GM19328 (cell line): Measurements from ENCODE around the gene GNAO1.

Experiments used
- ATAC-seq: cut with Tn5 transposase; IDR thresholded peaks from one replicate; pipeline ENCODE4 v1.9.1; 2021; ENCODE audit warnings: mild to moderate bottlenecking, moderate library complexity; ENCODE audit not compliant: unreplicated experiment

Gene GNAO1

GRCh38 chr16:56263711-56264608 is 72.7 kb downstream of the GNAO1 start:
- no peak for ATAC-seq

GRCh38 chr16:56264609-56264972 is 73.3 kb downstream of the GNAO1 start:
- ATAC-seq = no peak

GRCh38 chr16:56265184-56265583 is 73.9 kb downstream of the GNAO1 start:
- ATAC-seq = no peak

GRCh38 chr16:56265746-56266145 is 74.5 kb downstream of the GNAO1 start:
- ATAC-seq = no peak

- ATAC-seq = no peak
Observed at GRCh38 chr16:56266641-56267607, 75.6 kb downstream of the GNAO1 start.

GRCh38 chr16:56267888-56268287 is 76.6 kb downstream of the GNAO1 start:
- ATAC-seq = no peak

GRCh38 chr16:56268799-56269198 is 77.5 kb downstream of the GNAO1 start:
- no peak for ATAC-seq

- ATAC-seq = no peak
Observed at GRCh38 chr16:56269281-56269680, 78.0 kb downstream of the GNAO1 start.

GRCh38 chr16:56269811-56270684 is 78.8 kb downstream of the GNAO1 start:
- ATAC-seq = no peak

- no peak for ATAC-seq
Observed at GRCh38 chr16:56270828-56271227, 79.5 kb downstream of the GNAO1 start.

GRCh38 chr16:56272583-56272894 is 81.2 kb downstream of the GNAO1 start:
- no peak for ATAC-seq

GRCh38 chr16:56273615-56274014 is 82.3 kb downstream of the GNAO1 start:
- no peak for ATAC-seq

GRCh38 chr16:56274369-56274768 is 83.1 kb downstream of the GNAO1 start:
- no peak for ATAC-seq

GRCh38 chr16:56275076-56275475 is 83.8 kb downstream of the GNAO1 start:
- no peak for ATAC-seq

GRCh38 chr16:56275801-56276200 is 84.5 kb downstream of the GNAO1 start:
- no peak for ATAC-seq

- ATAC-seq = no peak
Observed at GRCh38 chr16:56277075-56277474, 85.8 kb downstream of the GNAO1 start.

- ATAC-seq = no peak
Observed at GRCh38 chr16:56278196-56278855, 87.0 kb downstream of the GNAO1 start.

- no peak for ATAC-seq
Observed at GRCh38 chr16:56279132-56279531, 87.8 kb downstream of the GNAO1 start.

GRCh38 chr16:56279914-56280313 is 88.6 kb downstream of the GNAO1 start:
- no peak for ATAC-seq

- ATAC-seq = no peak
Observed at GRCh38 chr16:56281249-56281805, 90.0 kb downstream of the GNAO1 start.
